ENCODE measurements around the gene C13orf46.

Gene C13orf46

GRCh38 chr13:113969973-113970611 is 3.8 kb downstream of the C13orf46 start:
- no peak for DNase-seq

GRCh38 chr13:113969311-113969972 is 4.4 kb downstream of the C13orf46 start:
- no peak for DNase-seq

- DNase-seq, result no peak
Measured at GRCh38 chr13:113968463-113969310, 5.2 kb downstream of the C13orf46 start.

GRCh38 chr13:113967729-113968462 is 6.0 kb downstream of the C13orf46 start:
- DNase-seq, result no peak

GRCh38 chr13:113967206-113967720 is 6.6 kb downstream of the C13orf46 start:
- no peak for DNase-seq

- no peak for DNase-seq
Measured at GRCh38 chr13:113965968-113966884, 7.7 kb downstream of the C13orf46 start.

GRCh38 chr13:113965383-113965874 is 8.4 kb downstream of the C13orf46 start:
- no peak for DNase-seq

- DNase-seq, result no peak
Measured at GRCh38 chr13:113964251-113964995, 9.5 kb downstream of the C13orf46 start.

GRCh38 chr13:113963376-113963775 is 10.5 kb downstream of the C13orf46 start:
- no peak for DNase-seq

GRCh38 chr13:113962975-113963374 is 10.9 kb downstream of the C13orf46 start:
- DNase-seq, result no peak

GRCh38 chr13:113962386-113962785 is 11.5 kb downstream of the C13orf46 start:
- DNase-seq, result no peak

- no peak for DNase-seq
Measured at GRCh38 chr13:113960276-113960948, 13.5 kb downstream of the C13orf46 start.

GRCh38 chr13:113959198-113959597 is 14.7 kb downstream of the C13orf46 start:
- DNase-seq, result no peak

- DNase-seq, result no peak
Measured at GRCh38 chr13:113958373-113958772, 15.5 kb downstream of the C13orf46 start.

- no peak for DNase-seq
Measured at GRCh38 chr13:113956571-113956970, 17.3 kb downstream of the C13orf46 start.

- no peak for DNase-seq
Measured at GRCh38 chr13:113955691-113956090, 18.2 kb downstream of the C13orf46 start.

- no peak for DNase-seq
Measured at GRCh38 chr13:113955235-113955634, 18.6 kb downstream of the C13orf46 start.

GRCh38 chr13:113954046-113954835 is 19.6 kb downstream of the C13orf46 start:
- no peak for DNase-seq

- no peak for DNase-seq
Measured at GRCh38 chr13:113953561-113953960, 20.3 kb downstream of the C13orf46 start.

Data from NCI-H748 treated with DMSO at 0.1 percent for 48 hours (cell line).